Thyroid gland (tissue), 4 donors: ENCODE data around the gene MRM1.

Experiments used
- POLR2A ChIP-seq, 2 donors: fragments of 450-650 bp; IDR thresholded peaks; one replicate each; pipeline ENCODE4 v1.6.1; 2017; ENCODE audit warnings: antibody characterized with exemption in 2 of 2, mild to moderate bottlenecking in 2 of 2, moderate library complexity in 1 of 2
- TF ChIP-seq, protein P1 (sequence below), 6 experiments: fragments of 200-600 bp in 3 of 6; fragments of 450-650 bp in 3 of 6; sonication (generic) in 3 of 6; IDR thresholded peaks; one replicate each; pipeline ENCODE4 v1.5.1; 2016 to 2019; ENCODE audit warnings: antibody characterized with exemption in 6 of 6, mild to moderate bottlenecking in 2 of 6, inconsistent platforms in 1 of 6, moderate library complexity in 1 of 6

DNA sequence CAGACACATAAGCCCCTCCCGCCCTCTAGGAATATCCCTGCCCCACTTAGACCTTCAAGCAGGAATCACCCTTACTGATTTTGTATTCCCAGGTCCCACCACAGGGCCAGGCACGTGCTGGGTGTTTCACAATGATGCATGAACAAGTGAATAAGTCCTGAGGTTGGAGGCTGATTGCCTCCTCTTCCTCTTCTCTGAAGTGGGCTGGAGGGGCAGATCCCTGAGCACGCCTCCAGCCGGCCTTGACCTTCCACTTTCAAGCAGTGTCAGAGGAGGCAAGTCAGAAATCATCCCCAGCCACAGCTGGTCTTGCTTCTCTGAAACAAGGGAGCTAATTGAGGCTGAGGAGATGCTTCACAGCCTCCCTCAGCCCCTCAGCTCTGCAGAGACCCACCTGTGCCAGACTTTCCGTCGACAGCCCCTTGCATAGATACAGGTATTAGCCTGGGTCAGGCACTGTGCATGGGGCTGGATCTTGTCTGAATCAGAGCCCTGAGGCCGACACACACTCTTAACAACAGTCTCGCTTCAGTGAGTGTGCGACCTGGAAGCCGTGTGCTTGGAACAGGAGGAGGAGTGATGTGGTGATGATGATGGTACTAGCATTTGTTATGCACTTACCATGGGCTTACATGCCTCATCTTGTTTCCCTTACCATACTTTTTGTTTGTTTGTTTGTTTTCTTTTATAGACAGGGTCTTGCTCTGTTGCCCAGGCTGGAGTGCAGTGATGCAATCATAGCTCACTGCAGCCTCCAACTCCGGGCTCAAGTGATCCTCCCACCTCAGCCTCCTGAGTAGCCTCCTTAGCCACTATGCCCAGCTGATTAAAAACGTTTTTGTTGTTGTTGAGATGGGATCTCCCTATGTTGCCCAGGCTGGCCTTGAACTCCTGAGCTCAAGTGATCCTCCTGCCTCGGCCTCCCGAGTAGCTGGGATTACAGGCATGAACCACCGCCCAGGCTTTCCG is 15.0 kb downstream of the MRM1 start:
- TF ChIP-seq, protein P1, sequence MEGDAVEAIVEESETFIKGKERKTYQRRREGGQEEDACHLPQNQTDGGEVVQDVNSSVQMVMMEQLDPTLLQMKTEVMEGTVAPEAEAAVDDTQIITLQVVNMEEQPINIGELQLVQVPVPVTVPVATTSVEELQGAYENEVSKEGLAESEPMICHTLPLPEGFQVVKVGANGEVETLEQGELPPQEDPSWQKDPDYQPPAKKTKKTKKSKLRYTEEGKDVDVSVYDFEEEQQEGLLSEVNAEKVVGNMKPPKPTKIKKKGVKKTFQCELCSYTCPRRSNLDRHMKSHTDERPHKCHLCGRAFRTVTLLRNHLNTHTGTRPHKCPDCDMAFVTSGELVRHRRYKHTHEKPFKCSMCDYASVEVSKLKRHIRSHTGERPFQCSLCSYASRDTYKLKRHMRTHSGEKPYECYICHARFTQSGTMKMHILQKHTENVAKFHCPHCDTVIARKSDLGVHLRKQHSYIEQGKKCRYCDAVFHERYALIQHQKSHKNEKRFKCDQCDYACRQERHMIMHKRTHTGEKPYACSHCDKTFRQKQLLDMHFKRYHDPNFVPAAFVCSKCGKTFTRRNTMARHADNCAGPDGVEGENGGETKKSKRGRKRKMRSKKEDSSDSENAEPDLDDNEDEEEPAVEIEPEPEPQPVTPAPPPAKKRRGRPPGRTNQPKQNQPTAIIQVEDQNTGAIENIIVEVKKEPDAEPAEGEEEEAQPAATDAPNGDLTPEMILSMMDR (IDR thresholded peaks at IDR 0.05) = no peak
- TF ChIP-seq POLR2A (IDR thresholded peaks at IDR 0.05) = no peak
